Body of pancreas (tissue), 4 donors: ENCODE measurements around the gene MORC1. TPM values are rescaled to one million over a fixed set of nuclear protein-coding genes. Genes with fewer than 3 reads are reported as not detected.

ENCODE experiments used
- ATAC-seq: fragments of 150-250 bp; one replicate; pipeline ENCODE4 v1.9.1; 2016
- DNase-seq, 4 donors: peaks; one replicate each; pipeline ENCODE4 v3.0.0-alpha.2; 2019
- H3K27ac ChIP-seq, 4 donors: fragments of 200-600 bp; sonication (generic); 1 replicate in 3 of 4; 2 replicates in 1 of 4; pipeline versions ENCODE4 v1.5.1 to v1.6.1; 2016 to 2019; ENCODE audit warnings: mild to moderate bottlenecking in 1 of 4, mixed read lengths in 1 of 4, moderate library complexity in 1 of 4
- H3K27me3 ChIP-seq, 2 donors: fragments of 200-600 bp; sonication (generic); one replicate each; pipeline ENCODE4 v1.6.0; 2016; ENCODE audit warnings: mild to moderate bottlenecking in 1 of 2
- H3K36me3 ChIP-seq, 2 donors: fragments of 200-600 bp; sonication (generic); replicated peaks in 1 of 2; 2 replicates each; pipeline ENCODE4 v1.5.1; 2016; ENCODE audit warnings: low read depth in 2 of 2; ENCODE audit not compliant: insufficient read depth in 1 of 2
- H3K4me1 ChIP-seq: fragments of 200-600 bp; sonication (generic); one replicate; pipeline ENCODE4 v1.6.0; 2016
- H3K4me3 ChIP-seq, 2 donors: fragments of 200-600 bp; sonication (generic); 1 replicate in 1 of 2; 2 replicates in 1 of 2; pipeline ENCODE4 v1.5.1; 2016 to 2019
- H3K9me3 ChIP-seq, 3 donors: fragments of 200-600 bp; sonication (generic); 1 replicate in 2 of 3; 2 replicates in 1 of 3; pipeline ENCODE4 v1.5.1; 2016
- CTCF ChIP-seq, 7 experiments: fragments of 450-650 bp in 4 of 7; fragments of 200-600 bp in 3 of 7; sonication (generic) in 3 of 7; IDR thresholded peaks; one replicate each; pipeline ENCODE4 v1.5.1; 2016 to 2019; ENCODE audit warnings: antibody characterized with exemption in 7 of 7
- POLR2A ChIP-seq, 3 donors: fragments of 450-650 bp; IDR thresholded peaks; one replicate each; pipeline ENCODE4 v1.6.1; 2016; ENCODE audit warnings: antibody characterized with exemption in 3 of 3, mild to moderate bottlenecking in 2 of 3
- WGBS, 2 donors: methylation state at CpG; one replicate each; pipeline ENCODE4 v1.1.5; 2017; 5-methylcytosine and 5-hydroxymethylcytosine counted together
- intact Hi-C: fragments of 100-400 bp; cut with DNase I; formaldehyde crosslinking; loops from one replicate; pipeline ENCODE4 v1.15.1; 2023
- total RNA-seq, 2 donors: library from RNA; depleted of rRNA; stranded (reverse); fragments of >200 nt; gene quantifications; one replicate each; pipeline ENCODE4 v1.1.0, GENCODE V29; 2016

MORC1 gene
- total RNA-seq, 2 donors from 2014 or later, result not detected

GRCh38 chr3:109154979-109155378 is 37.0 kb upstream of the MORC1 start:
- no peaks in the 10 kb centered on the region for H3K27me3 ChIP-seq
- H3K27ac ChIP-seq, result no peak overlapping the region
- ATAC-seq (no peak), DNase-seq (no peak)
- no peak overlapping the region for H3K4me3 ChIP-seq
- no peaks in the 10 kb centered on the region for H3K9me3 ChIP-seq
- intact Hi-C loops, result no loop called here
- 44 to 58% methylated on average over 2 of the region's 2 CpGs for WGBS, 2 donors
- H3K4me1 ChIP-seq, result no peaks in the 10 kb centered on the region
- no peaks in the 10 kb centered on the region for H3K36me3 ChIP-seq
- TF ChIP-seq CTCF (IDR thresholded peaks at IDR 0.05) (no peak), POLR2A (IDR thresholded peaks at IDR 0.05) (no peak)

- H3K4me1 ChIP-seq, result no peaks in the 10 kb centered on the region
- no peaks in the 10 kb centered on the region for H3K27me3 ChIP-seq
- DNase-seq (no peak), ATAC-seq (no peak)
- no peaks in the 10 kb centered on the region for H3K9me3 ChIP-seq
- no peak overlapping the region for H3K27ac ChIP-seq
- H3K36me3 ChIP-seq, result no peaks in the 10 kb centered on the region
- no peak for TF ChIP-seq POLR2A (IDR thresholded peaks at IDR 0.05)
- no peak for TF ChIP-seq CTCF (IDR thresholded peaks at IDR 0.05)
- intact Hi-C loops, result no loop called here
- H3K4me3 ChIP-seq, result no peak overlapping the region
- 54 to 83% methylated on average over 4 of the region's 4 CpGs for WGBS, 2 donors
Measured at GRCh38 chr3:109152320-109152719, 34.4 kb upstream of the MORC1 start.

GRCh38 chr3:109149078-109149477 is 31.1 kb upstream of the MORC1 start:
- H3K4me1 ChIP-seq, result no peaks in the 10 kb centered on the region
- H3K27ac ChIP-seq, result no peak overlapping the region
- no peaks in the 10 kb centered on the region for H3K9me3 ChIP-seq
- TF ChIP-seq CTCF (IDR thresholded peaks at IDR 0.05), result no peak
- no peak overlapping the region for H3K4me3 ChIP-seq
- WGBS, 2 donors, result 91% methylated on average over 2 of the region's 2 CpGs
- no peaks in the 10 kb centered on the region for H3K36me3 ChIP-seq
- H3K27me3 ChIP-seq, result no peaks in the 10 kb centered on the region
- DNase-seq (no peak), ATAC-seq (no peak)
- intact Hi-C loops, result no loop called here

GRCh38 chr3:109143646-109144045 is 25.7 kb upstream of the MORC1 start:
- WGBS, 2 donors, result 81 to 90% methylated on average over 1 of the region's 1 CpG
- no peak overlapping the region for H3K4me3 ChIP-seq
- no peaks in the 10 kb centered on the region for H3K27me3 ChIP-seq
- no peaks in the 10 kb centered on the region for H3K4me1 ChIP-seq
- TF ChIP-seq CTCF (IDR thresholded peaks at IDR 0.05) (no peak), POLR2A (IDR thresholded peaks at IDR 0.05) (no peak)
- DNase-seq (no peak), ATAC-seq (no peak)
- H3K36me3 ChIP-seq, result no peaks in the 10 kb centered on the region
- no peaks in the 10 kb centered on the region for H3K9me3 ChIP-seq
- intact Hi-C loops, result no loop called here
- H3K27ac ChIP-seq, result no peak overlapping the region

- intact Hi-C loops, result no loop called here
- no peak for ATAC-seq
- Histone ChIP-seq H3K36me3 (no peaks in the 10 kb centered on the region), H3K27ac (no peak overlapping the region), H3K9me3 (no peaks in the 10 kb centered on the region), H3K4me3 (no peak overlapping the region), H3K4me1 (no peaks in the 10 kb centered on the region), H3K27me3 (no peaks in the 10 kb centered on the region)
- 81 to 89% methylated on average over 4 of the region's 4 CpGs for WGBS, 2 donors
- TF ChIP-seq POLR2A (IDR thresholded peaks at IDR 0.05), result no peak
- TF ChIP-seq CTCF (IDR thresholded peaks at IDR 0.05), result no peak
- DNase-seq, result no peak
Measured at GRCh38 chr3:109140318-109140717, 22.4 kb upstream of the MORC1 start.
